ENCODE data around the gene CSRP2.

CSRP2 gene

GRCh38 chr12:76891609-76892008, 12.8 kb upstream of the CSRP2 start:
- DNase-seq (ENCODE audit: low spot score), result no peak

DNA sequence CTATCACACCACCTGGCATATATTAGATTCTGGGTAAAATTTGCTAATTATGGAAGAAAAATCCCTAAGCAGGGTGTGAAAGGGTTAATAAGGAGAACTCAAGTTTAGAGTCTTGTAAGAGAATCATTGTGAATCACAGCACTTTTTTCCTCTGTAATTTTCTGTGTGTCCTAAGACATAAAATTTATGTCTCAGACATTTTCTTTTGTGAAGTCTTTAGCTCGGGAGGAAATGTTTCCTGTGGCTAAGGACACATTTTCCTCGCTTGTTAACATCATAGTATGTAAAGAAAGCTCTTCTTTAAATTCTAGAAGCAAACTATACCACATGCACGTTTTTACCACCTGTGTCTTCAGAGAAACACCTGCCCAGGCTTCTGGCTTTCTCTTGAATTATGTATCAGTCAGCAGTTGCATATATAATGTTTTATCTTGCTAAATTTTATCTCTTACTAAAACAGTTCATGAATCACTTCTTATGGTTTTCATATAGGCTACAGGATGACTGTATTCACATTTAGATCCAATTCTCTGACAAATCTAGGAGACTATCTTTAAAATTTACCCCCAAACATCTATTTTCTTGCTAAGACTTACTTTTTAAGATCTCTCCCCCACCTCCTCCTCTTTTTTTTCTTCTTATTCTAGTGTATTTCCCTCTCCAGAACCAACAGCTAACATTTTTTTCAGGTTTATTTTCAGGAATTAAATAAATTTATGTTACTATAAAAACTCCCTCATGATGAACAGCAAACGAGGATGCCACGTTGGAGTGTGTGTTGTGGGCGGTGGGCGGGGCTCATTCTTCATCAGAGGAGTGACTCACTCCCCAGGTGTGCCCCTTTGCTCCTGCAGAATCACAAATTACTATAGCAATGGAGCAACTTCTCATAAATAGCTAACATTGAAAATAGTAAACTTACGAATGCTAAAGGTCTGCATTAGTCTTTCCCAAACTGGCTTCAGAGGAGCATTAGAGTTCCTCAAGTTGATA, 11.6 kb upstream of the CSRP2 start:
- peak; percentile 38 for DNase-seq (ENCODE audit: low spot score)

GRCh38 chr12:76888775-76889174, 10.0 kb upstream of the CSRP2 start:
- DNase-seq (ENCODE audit: low spot score), result no peak

DNA sequence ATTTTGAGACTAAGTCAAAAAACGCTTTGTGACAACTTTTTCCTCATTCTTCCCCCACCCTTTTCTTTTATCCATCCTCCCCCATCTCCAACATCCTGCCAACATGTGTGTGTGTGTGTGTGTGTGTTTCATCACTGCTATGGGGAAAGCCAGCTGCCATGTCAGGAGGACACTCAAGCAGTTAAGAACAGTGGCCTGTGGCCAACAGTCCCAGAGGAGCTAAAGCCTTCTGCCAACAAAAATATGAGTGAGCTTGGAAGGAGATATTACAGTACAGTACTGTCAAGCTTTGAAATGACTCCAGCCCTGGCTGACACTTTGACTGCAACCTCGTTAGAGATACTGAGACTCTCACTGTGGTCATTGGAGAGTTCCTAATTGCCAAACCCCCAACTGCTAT, 5.0 kb upstream of the CSRP2 start:
- DNase-seq (ENCODE audit: low spot score), result no peak

- DNase-seq (ENCODE audit: low spot score), result no peak
Observed at GRCh38 chr12:76883151-76883550, 4.3 kb upstream of the CSRP2 start.

GRCh38 chr12:76882367-76882766, 3.5 kb upstream of the CSRP2 start:
- no peak for DNase-seq (ENCODE audit: low spot score)

- DNase-seq (ENCODE audit: low spot score), result no peak
Observed at GRCh38 chr12:76881142-76881541, 2.3 kb upstream of the CSRP2 start.

GRCh38 chr12:76880519-76881023, 1.8 kb upstream of the CSRP2 start:
- no peak for DNase-seq (ENCODE audit: low spot score)

DNA sequence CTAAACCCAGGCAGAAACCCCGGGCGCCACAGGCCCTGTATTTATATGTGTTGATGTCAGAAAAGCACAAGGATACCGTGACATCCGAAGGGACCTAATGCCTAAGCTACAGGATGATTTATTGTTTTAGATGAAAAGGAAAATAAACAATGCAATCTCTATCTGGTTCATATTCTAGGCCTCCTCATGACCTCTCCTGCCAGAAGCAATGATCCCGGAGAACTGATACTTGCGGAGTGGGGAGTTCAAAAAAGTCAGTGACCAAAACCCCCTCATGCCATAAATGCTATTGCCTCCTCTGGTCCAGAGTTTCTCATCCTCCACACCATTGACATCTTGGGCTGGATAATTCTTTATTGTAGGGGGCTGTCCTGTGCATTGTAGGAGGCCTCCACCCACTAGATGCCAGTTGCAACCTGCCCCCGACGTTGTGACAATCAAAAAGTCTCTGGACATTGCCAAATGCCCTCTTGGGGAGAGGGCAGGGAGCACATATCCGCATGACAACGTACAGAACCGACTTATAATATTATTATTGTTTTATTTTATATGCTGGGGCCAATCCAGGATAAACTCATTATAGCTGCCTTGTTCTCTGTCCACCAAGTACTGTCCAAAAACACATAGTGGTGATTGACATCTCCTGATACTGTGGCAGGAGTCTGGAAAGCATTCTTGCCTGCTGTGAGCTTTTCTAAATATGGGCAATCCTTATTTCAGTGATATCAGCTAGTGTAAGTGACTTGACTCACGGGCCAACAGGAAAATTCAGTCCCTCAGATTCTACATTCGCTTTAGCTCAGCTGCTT, 1.1 kb upstream of the CSRP2 start:
- DNase-seq (ENCODE audit: low spot score), result no peak

DNA sequence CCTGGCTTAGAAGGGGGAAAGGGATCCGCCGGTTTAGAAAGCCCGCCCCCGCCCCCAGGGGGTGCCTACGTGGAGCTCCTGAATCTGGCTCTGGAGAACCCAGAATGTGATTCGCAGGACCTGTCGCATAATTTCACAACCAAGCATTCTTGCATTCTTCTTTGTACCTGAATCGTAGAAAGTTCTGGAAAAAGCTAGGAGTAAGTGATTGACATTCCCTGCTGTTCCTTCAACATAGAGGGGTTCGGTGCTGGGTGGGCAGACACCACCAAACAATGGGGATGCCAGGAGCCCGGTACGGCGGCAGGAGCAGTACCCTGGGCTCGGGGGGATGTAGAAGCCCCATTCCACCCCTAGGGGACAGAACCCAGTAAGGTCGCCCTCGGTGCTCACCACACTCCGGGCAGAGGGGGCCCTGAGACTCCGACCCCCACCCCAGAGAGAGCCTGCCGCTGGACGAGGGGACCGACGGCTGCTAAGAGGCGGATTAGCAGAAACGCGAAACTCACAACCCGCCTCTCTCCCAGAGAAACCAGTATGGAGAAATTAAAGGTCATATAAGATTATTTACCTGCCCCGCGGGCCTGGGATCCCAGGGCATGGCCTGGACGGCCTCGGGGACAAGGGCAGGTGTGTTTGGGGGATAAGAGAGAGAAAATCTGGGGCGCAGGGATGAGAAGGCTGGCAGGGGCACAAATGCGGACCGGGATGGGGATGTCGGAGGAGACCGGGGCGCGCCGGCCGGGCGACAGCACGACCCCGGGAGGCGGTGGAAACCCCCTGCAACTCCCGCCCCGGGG, 520 bp downstream of the CSRP2 start:
- DNase-seq (ENCODE audit: low spot score), result peak; percentile 36

GRCh38 chr12:76876696-76877229, 2.1 kb downstream of the CSRP2 start:
- DNase-seq (ENCODE audit: low spot score), result no peak

- no peak for DNase-seq (ENCODE audit: low spot score)
Observed at GRCh38 chr12:76874491-76875190, 4.2 kb downstream of the CSRP2 start.

DNA sequence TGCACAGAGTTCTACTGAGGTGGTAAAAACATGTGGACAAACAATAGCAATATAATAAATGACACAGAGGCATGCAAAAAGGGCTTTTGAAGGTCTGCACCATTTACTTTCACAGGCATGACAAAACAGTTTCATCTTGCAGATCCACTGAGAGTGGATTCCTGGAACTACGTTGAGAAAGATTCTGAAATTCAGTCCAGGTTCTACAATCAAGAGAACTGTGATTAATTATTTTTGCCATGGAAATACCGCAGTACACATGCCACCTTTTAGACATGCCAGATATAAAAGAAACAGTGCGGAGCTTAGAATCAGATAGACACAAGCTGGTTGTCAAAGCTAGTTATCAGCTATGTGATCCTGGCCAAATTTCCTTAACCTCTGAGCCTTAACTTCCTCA, 4.8 kb downstream of the CSRP2 start:
- DNase-seq (ENCODE audit: low spot score), result no peak

DNA sequence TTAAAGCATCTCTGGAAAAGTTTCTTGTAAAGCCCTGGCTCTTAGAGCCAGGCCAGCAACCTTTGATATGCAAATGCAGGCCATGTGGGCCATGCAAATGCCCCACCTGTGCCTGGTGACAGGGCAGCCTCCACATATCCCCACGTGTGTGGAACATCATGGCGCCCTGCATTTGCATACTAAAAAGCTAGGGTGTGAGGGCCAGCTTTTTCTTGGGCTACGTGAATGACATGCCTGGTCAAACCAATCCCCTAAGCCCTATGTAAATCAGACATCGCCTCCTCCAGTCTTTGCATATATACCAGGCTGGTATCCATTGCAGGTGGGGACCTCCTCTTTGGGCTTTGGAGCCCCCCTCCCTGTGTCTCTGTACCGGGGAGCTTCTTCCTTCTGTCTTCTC, 6.4 kb downstream of the CSRP2 start:
- DNase-seq (ENCODE audit: low spot score), result no peak

GRCh38 chr12:76871742-76872141, 7.1 kb downstream of the CSRP2 start:
- no peak for DNase-seq (ENCODE audit: low spot score)

- DNase-seq (ENCODE audit: low spot score), result no peak
Observed at GRCh38 chr12:76871082-76871481, 7.7 kb downstream of the CSRP2 start.

DNA sequence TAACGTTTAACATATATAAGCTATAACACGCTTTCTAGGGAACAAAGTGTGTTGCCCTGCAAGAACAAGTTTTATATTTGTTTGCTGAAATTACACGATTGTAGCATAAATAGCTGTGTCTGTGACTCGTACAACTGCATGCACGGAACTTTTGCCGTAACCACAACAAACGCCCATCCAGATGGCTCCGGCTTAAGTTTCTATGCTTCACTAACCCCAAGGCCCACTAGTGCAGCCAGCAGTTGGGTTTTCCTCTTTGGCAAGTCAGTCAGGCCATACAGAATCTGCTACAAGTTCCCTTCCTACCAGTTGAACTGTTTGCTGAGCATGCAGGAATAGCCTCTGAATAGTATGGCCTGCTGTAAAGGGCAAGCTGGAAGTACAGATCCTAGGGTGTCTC, 12.1 kb downstream of the CSRP2 start:
- no peak for DNase-seq (ENCODE audit: low spot score)

- DNase-seq (ENCODE audit: low spot score), result no peak
Observed at GRCh38 chr12:76866151-76866567, 12.7 kb downstream of the CSRP2 start.

DNA sequence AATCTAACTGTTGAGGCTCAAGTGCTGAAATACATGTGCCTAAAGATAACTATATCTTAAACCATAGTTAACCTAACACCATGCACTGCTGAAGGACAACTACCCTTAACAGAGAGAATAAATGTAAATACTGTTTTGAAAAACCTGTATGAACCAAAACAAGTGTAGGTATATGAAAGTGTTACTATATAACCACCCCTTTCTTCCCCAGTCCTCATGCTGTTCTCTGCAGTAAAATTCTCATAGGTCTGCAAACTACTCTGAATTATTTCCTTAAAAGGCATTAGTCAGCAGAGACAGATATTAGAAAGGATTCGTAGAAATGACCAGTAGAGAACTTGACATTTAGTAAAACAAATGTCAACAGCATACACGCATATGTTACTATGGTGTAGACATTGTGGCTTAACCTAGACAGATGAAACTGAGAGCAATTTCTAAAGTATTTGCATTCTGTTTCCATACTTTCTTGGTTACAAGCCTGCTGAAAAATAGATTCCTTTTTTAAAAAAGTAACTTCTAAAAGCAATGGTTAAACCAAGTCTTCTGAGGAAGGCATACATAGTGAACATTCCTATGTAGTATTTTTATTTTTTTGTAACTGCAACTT, 13.9 kb downstream of the CSRP2 start:
- no peak for DNase-seq (ENCODE audit: low spot score)

DNA sequence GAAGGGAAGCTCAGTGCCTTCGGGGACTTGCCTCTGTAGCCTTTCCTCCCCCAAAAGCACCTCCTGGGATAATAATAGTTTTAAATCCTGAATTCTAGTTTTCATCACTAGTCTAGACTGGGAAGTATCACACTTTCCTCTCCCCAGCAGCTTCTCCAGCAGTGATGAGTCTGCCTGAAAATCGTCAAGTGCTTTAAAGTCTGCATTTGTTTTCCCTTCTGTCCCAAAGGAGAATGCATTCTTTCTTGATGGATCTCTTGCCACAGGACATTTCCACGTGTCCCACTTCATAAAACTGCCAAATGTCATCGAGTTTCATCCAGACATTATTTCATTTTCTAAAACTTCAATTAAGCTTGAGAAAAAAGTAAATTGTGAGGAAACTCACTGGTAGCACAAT, 15.0 kb downstream of the CSRP2 start:
- DNase-seq (ENCODE audit: low spot score), result no peak
